ENCODE data around the gene ABL2. TPM values are rescaled to one million over a fixed set of nuclear protein-coding genes. Genes with fewer than 3 reads are reported as not detected.

Gene ABL2
- total RNA-seq, 1 experiment from 2014 or later: 27.9 TPM

- H3K36me3 ChIP-seq (ENCODE audit: insufficient read depth, low read length, poor library complexity, severe bottlenecking): no peaks in the 10 kb centered on the region
- intact Hi-C loops (cut with micrococcal nuclease; ENCODE audit: unreplicated experiment): no loop called here
- ChIA-PET CTCF (no interaction called here), POLR2A (ENCODE audit: low non-redundant PET) (no interaction called here)
- DNase-seq (ENCODE audit: low spot score): no peak
- H3K27me3 ChIP-seq (replicated peaks; ENCODE audit: insufficient read depth, low read depth, low read length, poor library complexity): no peaks in the 10 kb centered on the region
- H3K4me1 ChIP-seq (ENCODE audit: insufficient read depth, low read length, poor library complexity, severe bottlenecking): no peaks in the 10 kb centered on the region
- no peak overlapping the region for H3K4me3 ChIP-seq (ENCODE audit: low read depth, low read length, poor library complexity, severe bottlenecking)
- peaks cover 7% of the 10 kb centered on the region for H3K9me3 ChIP-seq (ENCODE audit: low read depth, low read length, poor library complexity, severe bottlenecking)
- no peak overlapping the region for H3K27ac ChIP-seq (ENCODE audit: low read depth, low read length, poor library complexity, severe bottlenecking)
- BruUV-seq (replicated peaks): no TSS peak
- TF ChIP-seq EZH2 (IDR thresholded peaks at IDR 0.05; ENCODE audit: borderline replicate concordance, low read depth, low read length, poor library complexity, severe bottlenecking): no peak
- TF ChIP-seq, protein P1, sequence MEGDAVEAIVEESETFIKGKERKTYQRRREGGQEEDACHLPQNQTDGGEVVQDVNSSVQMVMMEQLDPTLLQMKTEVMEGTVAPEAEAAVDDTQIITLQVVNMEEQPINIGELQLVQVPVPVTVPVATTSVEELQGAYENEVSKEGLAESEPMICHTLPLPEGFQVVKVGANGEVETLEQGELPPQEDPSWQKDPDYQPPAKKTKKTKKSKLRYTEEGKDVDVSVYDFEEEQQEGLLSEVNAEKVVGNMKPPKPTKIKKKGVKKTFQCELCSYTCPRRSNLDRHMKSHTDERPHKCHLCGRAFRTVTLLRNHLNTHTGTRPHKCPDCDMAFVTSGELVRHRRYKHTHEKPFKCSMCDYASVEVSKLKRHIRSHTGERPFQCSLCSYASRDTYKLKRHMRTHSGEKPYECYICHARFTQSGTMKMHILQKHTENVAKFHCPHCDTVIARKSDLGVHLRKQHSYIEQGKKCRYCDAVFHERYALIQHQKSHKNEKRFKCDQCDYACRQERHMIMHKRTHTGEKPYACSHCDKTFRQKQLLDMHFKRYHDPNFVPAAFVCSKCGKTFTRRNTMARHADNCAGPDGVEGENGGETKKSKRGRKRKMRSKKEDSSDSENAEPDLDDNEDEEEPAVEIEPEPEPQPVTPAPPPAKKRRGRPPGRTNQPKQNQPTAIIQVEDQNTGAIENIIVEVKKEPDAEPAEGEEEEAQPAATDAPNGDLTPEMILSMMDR (conservative IDR thresholded peaks at IDR 0.05; ENCODE audit: low read depth, low read length): no peak
Observed at GRCh38 chr1:179154437-179154836, 75.0 kb downstream of the ABL2 start.

GRCh38 chr1:179153217-179153616 is 76.3 kb downstream of the ABL2 start:
- ChIA-PET POLR2A (ENCODE audit: low non-redundant PET) (no interaction called here), CTCF (no interaction called here)
- DNase-seq (ENCODE audit: low spot score): no peak
- intact Hi-C loops (cut with micrococcal nuclease; ENCODE audit: unreplicated experiment): no loop called here
- peaks cover 11% of the 10 kb centered on the region for H3K9me3 ChIP-seq (ENCODE audit: low read depth, low read length, poor library complexity, severe bottlenecking)
- BruUV-seq (replicated peaks): no TSS peak
- H3K36me3 ChIP-seq (ENCODE audit: insufficient read depth, low read length, poor library complexity, severe bottlenecking): no peaks in the 10 kb centered on the region
- H3K27me3 ChIP-seq (replicated peaks; ENCODE audit: insufficient read depth, low read depth, low read length, poor library complexity): no peaks in the 10 kb centered on the region
- H3K4me1 ChIP-seq (ENCODE audit: insufficient read depth, low read length, poor library complexity, severe bottlenecking): no peaks in the 10 kb centered on the region
- TF ChIP-seq EZH2 (IDR thresholded peaks at IDR 0.05; ENCODE audit: borderline replicate concordance, low read depth, low read length, poor library complexity, severe bottlenecking): no peak
- TF ChIP-seq, protein P1 (conservative IDR thresholded peaks at IDR 0.05; ENCODE audit: low read depth, low read length): no peak
- H3K27ac ChIP-seq (ENCODE audit: low read depth, low read length, poor library complexity, severe bottlenecking): no peak overlapping the region
- H3K4me3 ChIP-seq (ENCODE audit: low read depth, low read length, poor library complexity, severe bottlenecking): no peak overlapping the region

DNA sequence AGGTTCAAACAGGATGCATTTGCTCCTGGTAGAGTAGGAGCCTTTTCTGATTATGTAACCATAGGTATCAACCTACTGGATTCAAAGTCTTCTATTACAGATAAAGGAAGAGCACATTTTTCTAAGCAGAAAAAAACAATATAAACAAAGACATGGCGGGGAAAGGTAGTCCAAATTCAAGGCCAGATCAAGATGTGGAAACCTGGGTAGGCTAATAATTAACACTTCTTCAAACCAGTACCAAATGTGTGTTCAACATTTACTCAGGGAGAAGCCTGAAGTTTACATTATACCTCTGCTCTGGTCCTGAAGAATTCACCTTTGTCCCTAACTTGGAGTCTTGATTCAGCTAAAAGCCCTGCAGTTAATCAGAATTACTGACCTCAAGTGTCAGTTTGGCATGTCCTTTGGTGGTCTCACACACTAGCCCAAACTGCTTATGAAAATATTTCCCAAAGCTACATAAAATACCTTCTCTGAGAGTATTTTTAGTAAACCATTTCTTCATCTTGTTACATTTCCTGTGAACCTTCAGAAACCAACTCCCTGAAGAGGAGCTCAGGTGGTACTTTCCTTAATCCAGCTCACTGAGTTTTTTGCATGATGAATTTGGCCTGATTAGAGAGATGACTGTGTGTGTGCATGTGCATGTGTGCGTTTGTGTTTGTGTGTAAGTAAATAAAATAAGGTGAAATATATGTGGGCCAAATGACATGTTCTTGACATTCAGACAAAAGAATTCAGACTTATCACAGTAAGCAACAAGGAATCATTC is 77.4 kb downstream of the ABL2 start:
- no peak for TF ChIP-seq EZH2 (IDR thresholded peaks at IDR 0.05; ENCODE audit: borderline replicate concordance, low read depth, low read length, poor library complexity, severe bottlenecking)
- TF ChIP-seq, protein P1 (conservative IDR thresholded peaks at IDR 0.05; ENCODE audit: low read depth, low read length): no peak
- peaks cover 11% of the 10 kb centered on the region for H3K9me3 ChIP-seq (ENCODE audit: low read depth, low read length, poor library complexity, severe bottlenecking)
- BruUV-seq (replicated peaks): no TSS peak
- POLR2A ChIA-PET (ENCODE audit: low non-redundant PET): no interaction called here
- H3K36me3 ChIP-seq (ENCODE audit: insufficient read depth, low read length, poor library complexity, severe bottlenecking): no peaks in the 10 kb centered on the region
- intact Hi-C loops (cut with micrococcal nuclease; ENCODE audit: unreplicated experiment): loop anchor here (2.0 kb wide), 1 partner anchor 13 kb away; no protein-coding TSS in a partner anchor
- H3K27me3 ChIP-seq (replicated peaks; ENCODE audit: insufficient read depth, low read depth, low read length, poor library complexity): no peaks in the 10 kb centered on the region
- no peak overlapping the region for H3K4me3 ChIP-seq (ENCODE audit: low read depth, low read length, poor library complexity, severe bottlenecking)
- H3K27ac ChIP-seq (ENCODE audit: low read depth, low read length, poor library complexity, severe bottlenecking): no peak overlapping the region
- CTCF ChIA-PET: no interaction called here
- no peak for DNase-seq (ENCODE audit: low spot score)
- H3K4me1 ChIP-seq (ENCODE audit: insufficient read depth, low read length, poor library complexity, severe bottlenecking): peaks cover 1% of the 10 kb centered on the region

Data from A673 (cell line).